ENCODE measurements around the gene TMEM45B. TPM values are rescaled to one million over a fixed set of nuclear protein-coding genes. Genes with fewer than 3 reads are reported as not detected.

The TMEM45B gene
- total and polyA plus RNA-seq, 2 of the 13 experiments (the other 11 are each of a cell fraction or from before 2014, with no cell fraction given): 29.1 to 181 TPM

DNA sequence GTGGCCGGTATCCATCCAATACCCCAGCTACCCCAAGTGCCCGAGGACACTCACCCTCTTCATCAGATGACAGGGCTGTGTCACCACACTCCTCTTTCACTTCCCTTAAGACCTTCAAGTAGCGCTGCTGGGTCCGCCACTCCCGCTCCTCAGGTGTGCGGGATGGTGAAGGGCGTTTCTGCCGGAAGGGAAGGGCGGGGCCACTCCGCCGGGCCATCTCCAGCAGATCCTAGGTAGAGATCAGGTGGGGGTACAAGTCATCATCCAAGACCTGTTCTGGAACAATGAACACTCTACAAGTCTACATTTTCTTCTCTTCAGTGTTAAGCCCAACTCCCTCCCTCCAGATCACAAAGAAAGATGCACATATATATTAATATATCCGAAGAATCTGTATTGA is 69.7 kb downstream of the TMEM45B start:
- TF ChIP-seq PHF5A (CRISPR knock-in tag; IDR thresholded peaks at IDR 0.05; ENCODE audit: low read depth, unreplicated experiment): no peak
- no peak overlapping the region for H3K4me2 ChIP-seq (ENCODE audit: low read depth, low read length)
- ChIA-PET POLR2A (no interaction called here), CTCF (ENCODE audit: low intra/inter-chr PET ratio, low total read pairs) (no interaction called here)
- H3K27ac ChIP-seq (ENCODE audit: extremely low read length, insufficient read depth, low read length): no peak overlapping the region
- H3K4me1 ChIP-seq (ENCODE audit: insufficient read depth, low read length): no peaks in the 10 kb centered on the region
- H3K9me3 ChIP-seq (ENCODE audit: low read length): no peaks in the 10 kb centered on the region
- DNase-seq (ENCODE audit: low spot score): no peak
- no peak overlapping the region for H3K9ac ChIP-seq (ENCODE audit: insufficient read depth, low read depth, low read length)
- 99% methylated on average over 12 of the region's 12 CpGs for WGBS (ENCODE audit: low lambda C conversion rate)
- H3K36me3 ChIP-seq (replicated peaks in 1 of 2; ENCODE audit: control insufficient read depth in 1 of 2, insufficient read depth in 2 of 2, low read length in 2 of 2): peaks cover 42 to 98% of the 10 kb centered on the region in 2 experiments
- H3K4me3 ChIP-seq (replicated peaks in 1 of 3; ENCODE audit: insufficient read depth in 1 of 3, low read depth in 2 of 3, low read length in 3 of 3): no peak overlapping the region
- H2AFZ ChIP-seq (ENCODE audit: low read length): no peak overlapping the region
- no peak for ATAC-seq
- in situ Hi-C loops (cut with HindIII; ENCODE audit: extremely low pct_ligation_motif_present, low pct_unique_long_range_greater_than_20kb) (no loop called here), intact Hi-C loops (cut with micrococcal nuclease; ENCODE audit: unreplicated experiment) (no loop called here)
- H3K79me2 ChIP-seq (ENCODE audit: insufficient read depth, low read length): peaks cover 3% of the 10 kb centered on the region
- no peak for FAIRE-seq
- no peaks in the 10 kb centered on the region for H3K27me3 ChIP-seq (ENCODE audit: control insufficient read depth in 1 of 2, insufficient read depth in 2 of 2, low read length in 2 of 2)
- H4K20me1 ChIP-seq (ENCODE audit: insufficient read depth, low read length): no peaks in the 10 kb centered on the region
- no TSS peak for BruUV-seq (replicated peaks)

DNA sequence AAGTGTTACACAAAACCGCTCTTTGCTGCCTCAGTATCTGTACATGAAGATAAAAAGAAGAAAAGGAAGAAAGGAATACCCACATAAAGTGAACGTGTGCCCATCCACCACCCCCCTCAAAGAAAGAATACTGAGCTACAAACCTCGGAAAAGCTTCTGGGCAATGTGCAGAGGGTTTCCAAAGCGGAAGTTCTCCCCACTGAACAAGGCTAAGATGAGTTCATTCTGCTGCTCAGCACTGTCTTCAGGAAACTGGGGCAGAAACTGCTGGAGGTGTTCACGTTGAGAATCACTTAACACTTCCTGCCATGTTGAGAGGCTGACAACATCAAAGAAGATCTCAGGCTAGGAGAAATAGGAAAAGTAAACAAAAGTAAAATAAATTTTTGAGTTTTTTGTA is 72.8 kb downstream of the TMEM45B start:
- H3K9ac ChIP-seq (ENCODE audit: insufficient read depth, low read depth, low read length): no peak overlapping the region
- no peak for ATAC-seq
- 94% methylated on average over 5 of the region's 5 CpGs for WGBS (ENCODE audit: low lambda C conversion rate)
- no peaks in the 10 kb centered on the region for H3K27me3 ChIP-seq (ENCODE audit: control insufficient read depth in 1 of 2, insufficient read depth in 2 of 2, low read length in 2 of 2)
- in situ Hi-C loops (cut with HindIII; ENCODE audit: extremely low pct_ligation_motif_present, low pct_unique_long_range_greater_than_20kb): no loop called here
- no TSS peak for BruUV-seq (replicated peaks)
- H3K27ac ChIP-seq (ENCODE audit: extremely low read length, insufficient read depth, low read length): no peak overlapping the region
- intact Hi-C loops (cut with micrococcal nuclease; ENCODE audit: unreplicated experiment): no loop called here
- H3K36me3 ChIP-seq (replicated peaks in 1 of 2; ENCODE audit: control insufficient read depth in 1 of 2, insufficient read depth in 2 of 2, low read length in 2 of 2): peaks cover 40 to 95% of the 10 kb centered on the region in 2 experiments
- TF ChIP-seq ZNF772 (CRISPR knock-in tag; IDR thresholded peaks at IDR 0.05) (no peak), ZNF652 (CRISPR knock-in tag; IDR thresholded peaks at IDR 0.05; ENCODE audit: borderline replicate concordance, low read depth) (no peak), HNRNPUL1 (IDR thresholded peaks at IDR 0.05; ENCODE audit: low read depth, low read length) (no peak), PHB2 (IDR thresholded peaks at IDR 0.05; ENCODE audit: partially characterized antibody) (no peak)
- POLR2A ChIA-PET: no interaction called here
- CTCF ChIA-PET (ENCODE audit: low intra/inter-chr PET ratio, low total read pairs): no interaction called here
- no peak overlapping the region for H3K4me3 ChIP-seq (replicated peaks in 1 of 3; ENCODE audit: insufficient read depth in 1 of 3, low read depth in 2 of 3, low read length in 3 of 3)
- H3K4me1 ChIP-seq (ENCODE audit: insufficient read depth, low read length): peaks cover 15% of the 10 kb centered on the region
- no peak for DNase-seq (ENCODE audit: low spot score)
- H2AFZ ChIP-seq (ENCODE audit: low read length): no peak overlapping the region
- H4K20me1 ChIP-seq (ENCODE audit: insufficient read depth, low read length): no peaks in the 10 kb centered on the region
- peaks cover 25% of the 10 kb centered on the region for H3K79me2 ChIP-seq (ENCODE audit: insufficient read depth, low read length)
- no peaks in the 10 kb centered on the region for H3K9me3 ChIP-seq (ENCODE audit: low read length)
- FAIRE-seq: no peak
- no peak overlapping the region for H3K4me2 ChIP-seq (ENCODE audit: low read depth, low read length)
